GM10266 (cell line): Measurements from ENCODE around the gene ITM2B.
A peak's percentile ranks its signal among the peaks of the same experiment; 100 is the strongest.

Source experiments
- DNase-seq: peaks from one replicate; pipeline ENCODE4 v3.0.0; 2012; ENCODE audit errors: extremely low spot score
- CTCF ChIP-seq: IDR thresholded peaks from 2 replicates; pipeline ENCODE4 v1.5.1; 2012; ENCODE audit warnings: mild to moderate bottlenecking, low read depth; ENCODE audit not compliant: control insufficient read depth, insufficient read depth; ENCODE audit errors: missing control alignments

Gene ITM2B

GRCh38 chr13:48304143-48304876 is 71.3 kb downstream of the ITM2B start:
- TF ChIP-seq CTCF = no peak
- peak; percentile 88 for DNase-seq

- no peak for DNase-seq
These were observed 78.2 kb downstream of the ITM2B start for GRCh38 chr13:48311223-48311622.

GRCh38 chr13:48315969-48316650 is 83.1 kb downstream of the ITM2B start:
- no peak for TF ChIP-seq CTCF
- DNase-seq = no peak

More at GRCh38 chr13:48311223-48311622, 78.2 kb downstream of the ITM2B start:
- no peak for TF ChIP-seq CTCF

GRCh38 chr13:48316826-48317510 is 84.0 kb downstream of the ITM2B start:
- TF ChIP-seq CTCF = no peak
- DNase-seq = no peak

- DNase-seq = no peak
These were observed 84.7 kb downstream of the ITM2B start for GRCh38 chr13:48317511-48318376.

GRCh38 chr13:48318377-48318811 is 85.4 kb downstream of the ITM2B start:
- TF ChIP-seq CTCF = no peak

More at GRCh38 chr13:48317511-48318376, 84.7 kb downstream of the ITM2B start:
- TF ChIP-seq CTCF = no peak

More at GRCh38 chr13:48318377-48318811, 85.4 kb downstream of the ITM2B start:
- no peak for DNase-seq
